Stimulated activated naive CD8-positive, alpha-beta T cell treated with anti-CD3 and anti-CD28 coated beads, Interleukin-15, amount 100 ng/mL, for 72 hours (primary cell): ENCODE results near the gene SMAD3.

Experiments used
- ATAC-seq: fragments of 150-1000 bp; cut with Tn5 transposase; 2 replicates; pipeline ENCODE4 v1.10.0; 2021; ENCODE audit warnings: mild to moderate bottlenecking, moderate library complexity
- DNase-seq, 2 donors: peaks; one replicate each; pipeline ENCODE4 v3.0.0; 2021 to 2022
- H3K27ac Mint-ChIP-seq, 2 donors: one replicate each; pipeline ENCODE4 v1.8.0; 2022; ENCODE audit warnings: mild to moderate bottlenecking in 2 of 2, mixed read lengths in 2 of 2, moderate library complexity in 2 of 2
- H3K27me3 Mint-ChIP-seq: one replicate; pipeline ENCODE4 v1.8.0; 2022; ENCODE audit warnings: mixed read lengths
- H3K4me1 Mint-ChIP-seq: one replicate; pipeline ENCODE4 v1.8.0; 2022; ENCODE audit warnings: mild to moderate bottlenecking, mixed read lengths
- H3K4me3 Mint-ChIP-seq, 2 donors: one replicate each; pipeline ENCODE4 v1.8.0; 2022; ENCODE audit warnings: mild to moderate bottlenecking in 2 of 2, mixed read lengths in 2 of 2, moderate library complexity in 1 of 2
- H3K9me3 Mint-ChIP-seq, 2 donors: one replicate each; pipeline ENCODE4 v1.8.0; 2022; ENCODE audit warnings: mixed read lengths in 2 of 2

SMAD3 gene

GRCh38 chr15:67137951-67138848, 72.8 kb downstream of the SMAD3 start:
- peaks cover 91% of the 10 kb centered on the region for H3K4me1 Mint-ChIP-seq
- H3K9me3 Mint-ChIP-seq, result no peaks in the 10 kb centered on the region
- peak overlapping the region; percentile 42 to 96 for H3K27ac Mint-ChIP-seq
- no peaks in the 10 kb centered on the region for H3K27me3 Mint-ChIP-seq
- ATAC-seq, result no peak
- no peak for DNase-seq
- peak overlapping the region; percentile 39 to 56 for H3K4me3 Mint-ChIP-seq

GRCh38 chr15:67138891-67139855, 73.8 kb downstream of the SMAD3 start:
- Mint-ChIP-seq H3K27me3 (no peaks in the 10 kb centered on the region), H3K4me1 (peaks cover 81% of the 10 kb centered on the region), H3K27ac (peak overlapping the region in 1 of 2 donors; percentile 42), H3K4me3 (no peak overlapping the region), H3K9me3 (no peaks in the 10 kb centered on the region)
- no peak for ATAC-seq
- no peak for DNase-seq

GRCh38 chr15:67140078-67140833, 74.9 kb downstream of the SMAD3 start:
- Mint-ChIP-seq H3K4me3 (no peak overlapping the region), H3K9me3 (no peaks in the 10 kb centered on the region), H3K4me1 (peaks cover 78% of the 10 kb centered on the region), H3K27ac (no peak overlapping the region), H3K27me3 (no peaks in the 10 kb centered on the region)
- no peak for ATAC-seq
- DNase-seq, result no peak

GRCh38 chr15:67142092-67142766, 76.8 kb downstream of the SMAD3 start:
- peak overlapping the region in 1 of 2 donors; percentile 54 for H3K27ac Mint-ChIP-seq

GRCh38 chr15:67142767-67143100, 77.3 kb downstream of the SMAD3 start:
- Mint-ChIP-seq H3K27me3 (no peaks in the 10 kb centered on the region), H3K4me1 (peaks cover 78% of the 10 kb centered on the region), H3K27ac (peak overlapping the region in 1 of 2 donors; percentile 54), H3K9me3 (no peaks in the 10 kb centered on the region), H3K4me3 (no peak overlapping the region)
- ATAC-seq (no peak), DNase-seq (no peak)

More at GRCh38 chr15:67142092-67142766, 76.8 kb downstream of the SMAD3 start:
- no peaks in the 10 kb centered on the region for H3K27me3 Mint-ChIP-seq
- DNase-seq (no peak), ATAC-seq (no peak)
- no peak overlapping the region for H3K4me3 Mint-ChIP-seq
- H3K4me1 Mint-ChIP-seq, result peaks cover 78% of the 10 kb centered on the region
- no peaks in the 10 kb centered on the region for H3K9me3 Mint-ChIP-seq

GRCh38 chr15:67143646-67144045, 78.2 kb downstream of the SMAD3 start:
- DNase-seq, result no peak
- H3K4me1 Mint-ChIP-seq, result peaks cover 78% of the 10 kb centered on the region
- no peak overlapping the region for H3K4me3 Mint-ChIP-seq
- H3K27ac Mint-ChIP-seq, result no peak overlapping the region
- no peak for ATAC-seq
- H3K27me3 Mint-ChIP-seq, result no peaks in the 10 kb centered on the region
- H3K9me3 Mint-ChIP-seq, result no peaks in the 10 kb centered on the region

- H3K9me3 Mint-ChIP-seq, result no peaks in the 10 kb centered on the region
- DNase-seq (no peak), ATAC-seq (no peak)
- H3K27me3 Mint-ChIP-seq, result no peaks in the 10 kb centered on the region
- H3K4me3 Mint-ChIP-seq, result no peak overlapping the region
- H3K27ac Mint-ChIP-seq, result no peak overlapping the region
- H3K4me1 Mint-ChIP-seq, result peaks cover 84% of the 10 kb centered on the region
These were observed 79.4 kb downstream of the SMAD3 start for GRCh38 chr15:67144609-67145311.

GRCh38 chr15:67145312-67145610, 79.9 kb downstream of the SMAD3 start:
- no peak overlapping the region for H3K4me3 Mint-ChIP-seq
- no peaks in the 10 kb centered on the region for H3K9me3 Mint-ChIP-seq
- H3K4me1 Mint-ChIP-seq, result peaks cover 84% of the 10 kb centered on the region
- DNase-seq (no peak), ATAC-seq (no peak)
- no peaks in the 10 kb centered on the region for H3K27me3 Mint-ChIP-seq
- no peak overlapping the region for H3K27ac Mint-ChIP-seq

- Mint-ChIP-seq H3K27me3 (no peaks in the 10 kb centered on the region), H3K4me1 (peaks cover 84% of the 10 kb centered on the region), H3K27ac (no peak overlapping the region), H3K9me3 (no peaks in the 10 kb centered on the region), H3K4me3 (no peak overlapping the region)
- DNase-seq, result no peak
- ATAC-seq, result no peak
These were observed 80.3 kb downstream of the SMAD3 start for GRCh38 chr15:67145710-67146109.

- Mint-ChIP-seq H3K4me3 (peak overlapping the region; percentile 23 to 42), H3K9me3 (no peaks in the 10 kb centered on the region), H3K27ac (peak overlapping the region in 1 of 2 donors; percentile 77), H3K27me3 (no peaks in the 10 kb centered on the region), H3K4me1 (peaks cover 81% of the 10 kb centered on the region)
- DNase-seq (no peak), ATAC-seq (no peak)
These were observed 80.8 kb downstream of the SMAD3 start for GRCh38 chr15:67146234-67146633.

- DNase-seq, result peak in 1 of 2 donors; percentile 23
- Mint-ChIP-seq H3K4me1 (peaks cover 74% of the 10 kb centered on the region), H3K27me3 (no peaks in the 10 kb centered on the region), H3K4me3 (peak overlapping the region; percentile 40 to 51), H3K9me3 (no peaks in the 10 kb centered on the region), H3K27ac (peak overlapping the region; percentile 77 to 82)
- ATAC-seq, result peak; percentile 64
These were observed 81.5 kb downstream of the SMAD3 start for GRCh38 chr15:67146875-67147381.

- Mint-ChIP-seq H3K4me1 (peaks cover 74% of the 10 kb centered on the region), H3K4me3 (peak overlapping the region; percentile 40 to 51), H3K9me3 (no peaks in the 10 kb centered on the region), H3K27ac (peak overlapping the region; percentile 23 to 82), H3K27me3 (no peaks in the 10 kb centered on the region)
- ATAC-seq (no peak), DNase-seq (no peak)
These were observed 82.1 kb downstream of the SMAD3 start for GRCh38 chr15:67147396-67147949.

- DNase-seq (no peak), ATAC-seq (no peak)
- no peaks in the 10 kb centered on the region for H3K27me3 Mint-ChIP-seq
- H3K4me3 Mint-ChIP-seq, result peak overlapping the region; percentile 40 to 51
- no peaks in the 10 kb centered on the region for H3K9me3 Mint-ChIP-seq
- H3K27ac Mint-ChIP-seq, result peak overlapping the region in 1 of 2 donors; percentile 21
- peaks cover 76% of the 10 kb centered on the region for H3K4me1 Mint-ChIP-seq
These were observed 82.8 kb downstream of the SMAD3 start for GRCh38 chr15:67148196-67148701.
